ENCODE results near the gene UBQLN4.

DNA sequence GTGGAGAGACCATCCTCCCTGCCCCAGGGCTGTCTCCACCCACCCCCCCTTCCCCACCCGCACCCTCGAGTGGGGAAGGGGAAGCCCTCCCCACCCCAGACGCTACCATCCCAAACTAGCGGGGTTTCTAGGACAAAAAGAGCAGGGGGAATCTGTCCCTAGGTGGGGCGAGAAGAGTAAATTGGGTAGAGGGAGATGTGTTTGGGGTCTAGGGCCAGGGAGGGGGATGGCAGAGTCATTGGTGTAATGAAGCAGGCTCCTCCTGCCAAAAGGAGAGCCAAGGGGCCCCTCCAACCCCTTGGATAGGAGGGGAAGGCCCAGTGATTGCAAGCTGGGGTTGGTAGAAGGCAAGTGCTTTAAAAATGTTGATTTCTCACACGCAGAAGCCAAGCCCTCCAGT lies 18.7 kb upstream of the UBQLN4 start:
- TF ChIP-seq POLR2A (IDR thresholded peaks at IDR 0.05; ENCODE audit: low read length) (no peak), GATA1 (IDR thresholded peaks at IDR 0.05; ENCODE audit: low read depth, low read length) (no peak)
